GM19238 (cell line): ENCODE data around the gene GSG1.
"Not testable (repeated sequence)": the region's sequence is repeated elsewhere in the genome, so short reads cannot be mapped to it uniquely, and the experiment has no call there.

Source experiments
- DNase-seq: peaks from one replicate; pipeline ENCODE4 v3.0.0; 2011; ENCODE audit warnings: low spot score; ENCODE audit not compliant: insufficient read length

Gene GSG1

DNA sequence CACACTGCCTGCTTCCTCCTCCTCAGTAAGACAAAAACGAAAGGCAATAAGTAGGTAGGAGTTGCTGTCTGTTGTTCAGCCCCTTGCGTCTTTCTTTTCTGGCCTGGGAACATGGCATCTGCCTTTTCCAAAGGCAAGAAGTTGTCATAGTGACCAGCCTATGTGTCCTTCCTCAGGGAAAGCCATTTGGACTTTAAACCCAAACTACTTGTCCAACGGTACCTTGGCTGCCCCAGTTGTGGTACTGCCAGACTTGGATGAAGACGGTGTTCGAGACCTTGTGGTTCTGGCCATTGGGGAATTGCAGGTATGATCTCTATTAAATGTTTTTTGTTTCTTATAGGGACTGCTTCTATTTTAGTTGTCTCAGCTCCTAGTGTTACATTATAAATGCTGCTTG, 40.8 kb downstream of the GSG1 start:
- DNase-seq: no peak

DNA sequence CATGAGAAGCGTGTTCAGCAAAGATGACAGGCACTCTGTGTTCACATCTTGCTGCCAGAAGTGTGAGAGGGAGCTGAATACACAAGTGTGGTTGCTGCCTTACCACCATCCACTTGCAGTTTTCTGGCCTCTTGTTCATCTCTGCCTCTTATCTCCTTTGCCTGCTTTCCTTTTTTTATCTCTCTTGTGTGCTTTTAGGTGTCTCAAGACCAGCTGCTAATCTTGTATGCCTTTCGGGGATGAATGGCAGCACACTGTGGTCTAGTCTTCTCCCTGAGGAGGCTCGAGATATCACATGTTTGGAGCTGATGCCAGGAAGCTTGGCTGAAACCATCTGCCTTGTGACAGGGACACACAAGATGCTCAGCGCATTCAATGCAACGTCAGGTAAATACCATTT, 42.1 kb downstream of the GSG1 start:
- DNase-seq: no peak

DNA sequence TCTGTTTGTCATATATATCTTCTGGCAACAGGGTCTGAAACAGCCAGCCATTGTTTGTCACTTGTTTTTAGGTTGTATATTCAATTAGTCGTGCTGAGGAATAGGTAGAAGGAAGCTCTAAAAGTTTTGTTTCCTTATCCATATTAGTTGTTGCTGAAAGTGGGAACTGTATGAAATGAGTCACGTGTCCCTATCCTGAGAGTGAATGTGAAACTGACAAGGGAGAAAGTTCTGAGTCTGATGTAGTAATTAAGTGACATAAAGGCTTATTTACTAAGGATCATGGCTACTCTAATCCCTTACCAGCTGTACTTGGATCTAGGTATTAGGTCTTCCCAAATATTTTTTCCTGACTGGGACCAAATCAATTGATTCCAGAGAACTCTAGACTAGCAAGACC, 42.9 kb downstream of the GSG1 start:
- DNase-seq: no peak

DNA sequence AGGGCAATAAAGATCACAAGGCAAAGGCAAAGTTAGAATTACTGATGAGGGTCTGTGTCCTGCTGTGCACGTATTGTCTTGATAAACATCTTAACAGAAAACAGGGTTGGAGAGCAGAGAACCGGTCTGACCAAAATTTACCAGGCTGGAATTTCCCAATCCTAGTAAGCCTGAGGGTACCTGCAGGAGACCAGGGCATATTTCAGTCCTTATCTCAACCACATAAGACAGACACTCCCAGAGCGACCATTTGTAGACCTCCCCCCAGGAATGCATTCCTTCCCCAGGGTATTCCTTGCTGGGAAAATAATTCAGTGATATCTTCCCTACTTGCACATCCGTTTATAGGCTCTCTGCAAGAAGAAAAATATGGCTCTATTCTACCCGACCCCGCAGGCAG, 49.9 kb downstream of the GSG1 start:
- not testable (repeated sequence) for DNase-seq

DNA sequence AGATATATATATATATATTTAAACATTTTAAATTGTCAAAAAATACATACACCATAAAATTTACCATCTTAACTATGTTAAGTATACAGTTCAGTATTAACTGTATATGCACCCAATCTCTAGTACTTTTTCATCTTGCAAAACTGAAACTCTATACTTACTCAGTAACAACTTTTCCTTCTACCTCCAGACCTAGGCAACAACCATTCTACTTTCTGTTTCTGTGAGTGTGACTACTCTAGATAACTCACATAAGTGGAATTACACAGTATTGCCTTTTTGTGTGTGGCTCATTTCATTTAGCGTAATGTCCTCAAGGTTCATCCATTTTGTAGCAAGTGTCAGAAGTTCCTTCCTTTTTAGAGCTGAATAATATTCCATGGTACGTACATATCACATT, 51.0 kb downstream of the GSG1 start:
- no peak for DNase-seq

DNA sequence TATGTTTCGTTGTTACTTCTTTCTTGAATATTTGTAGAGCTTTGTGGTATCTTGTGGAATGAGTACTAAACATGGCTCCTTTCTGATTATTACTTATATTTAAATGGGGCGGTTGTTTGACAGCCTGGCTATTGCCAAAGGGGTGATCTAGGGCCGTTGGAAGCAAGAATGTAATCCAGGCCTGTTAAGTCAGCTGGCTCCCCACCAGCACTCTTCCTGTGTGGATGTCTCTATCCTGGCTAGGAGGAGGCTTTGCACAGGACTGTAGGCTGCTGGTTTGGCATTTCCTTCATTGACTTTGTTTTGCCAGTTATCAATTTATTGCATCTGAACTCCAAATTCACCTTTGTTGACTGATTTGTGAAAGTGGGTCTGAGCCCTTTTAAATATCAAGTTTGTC, 53.7 kb downstream of the GSG1 start:
- no peak for DNase-seq

DNA sequence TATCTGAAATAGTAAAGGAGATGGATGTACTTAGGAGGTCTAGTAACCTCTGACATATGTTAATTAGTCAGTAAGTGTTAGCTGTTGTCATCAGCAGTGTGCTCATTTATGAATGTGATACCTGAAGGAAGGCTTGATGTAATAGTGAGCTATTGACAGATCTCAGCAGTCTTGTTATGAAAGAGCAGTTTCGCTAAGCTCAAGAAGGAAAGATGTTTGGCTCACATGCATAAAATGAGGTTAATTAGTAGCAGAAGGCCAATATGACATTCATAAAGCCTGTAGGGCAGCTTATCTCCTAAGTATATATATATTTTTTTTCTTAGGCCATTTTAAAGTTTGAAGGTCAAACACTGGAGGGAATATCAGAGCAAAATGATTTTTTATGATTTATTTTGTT, 56.5 kb downstream of the GSG1 start:
- no peak for DNase-seq

DNA sequence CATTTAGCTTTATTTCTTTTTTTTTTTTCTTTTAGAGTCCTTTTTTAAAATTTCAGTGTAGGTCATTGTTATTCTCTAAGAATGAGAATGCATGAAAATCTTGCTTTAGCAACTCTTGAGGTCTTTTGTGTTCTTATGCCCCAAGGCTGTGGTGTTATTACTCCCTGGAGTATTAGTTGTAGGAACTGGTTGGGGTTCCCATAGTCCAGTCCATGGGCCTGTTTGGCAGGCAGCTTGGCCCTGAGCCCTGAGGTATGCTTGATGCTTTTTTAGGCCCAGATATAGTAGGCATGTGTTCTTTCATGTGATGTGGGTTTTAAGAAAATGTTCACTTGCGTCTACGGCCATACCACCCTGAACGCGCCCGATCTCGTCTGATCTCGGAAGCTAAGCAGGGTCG, 57.7 kb downstream of the GSG1 start:
- no peak for DNase-seq

DNA sequence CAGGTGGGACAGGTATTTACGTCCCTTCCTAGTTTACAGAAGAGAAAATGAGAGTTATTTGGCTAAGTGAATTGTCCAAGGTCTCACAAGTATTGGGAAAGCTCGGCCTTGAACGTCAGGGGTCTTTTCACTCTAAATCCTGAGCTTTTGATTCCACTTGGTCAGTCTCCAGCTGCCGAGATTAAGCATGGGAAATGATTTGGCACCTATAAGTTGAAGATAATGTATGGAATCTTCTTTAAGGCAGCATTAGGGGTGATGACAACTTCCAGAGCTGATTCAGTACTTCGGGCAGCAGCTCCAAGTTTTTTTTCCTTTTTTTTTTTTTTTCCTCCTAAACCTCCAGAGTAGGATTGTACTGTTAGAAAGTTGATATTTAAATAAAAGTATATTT, 58.6 kb downstream of the GSG1 start:
- DNase-seq: no peak

DNA sequence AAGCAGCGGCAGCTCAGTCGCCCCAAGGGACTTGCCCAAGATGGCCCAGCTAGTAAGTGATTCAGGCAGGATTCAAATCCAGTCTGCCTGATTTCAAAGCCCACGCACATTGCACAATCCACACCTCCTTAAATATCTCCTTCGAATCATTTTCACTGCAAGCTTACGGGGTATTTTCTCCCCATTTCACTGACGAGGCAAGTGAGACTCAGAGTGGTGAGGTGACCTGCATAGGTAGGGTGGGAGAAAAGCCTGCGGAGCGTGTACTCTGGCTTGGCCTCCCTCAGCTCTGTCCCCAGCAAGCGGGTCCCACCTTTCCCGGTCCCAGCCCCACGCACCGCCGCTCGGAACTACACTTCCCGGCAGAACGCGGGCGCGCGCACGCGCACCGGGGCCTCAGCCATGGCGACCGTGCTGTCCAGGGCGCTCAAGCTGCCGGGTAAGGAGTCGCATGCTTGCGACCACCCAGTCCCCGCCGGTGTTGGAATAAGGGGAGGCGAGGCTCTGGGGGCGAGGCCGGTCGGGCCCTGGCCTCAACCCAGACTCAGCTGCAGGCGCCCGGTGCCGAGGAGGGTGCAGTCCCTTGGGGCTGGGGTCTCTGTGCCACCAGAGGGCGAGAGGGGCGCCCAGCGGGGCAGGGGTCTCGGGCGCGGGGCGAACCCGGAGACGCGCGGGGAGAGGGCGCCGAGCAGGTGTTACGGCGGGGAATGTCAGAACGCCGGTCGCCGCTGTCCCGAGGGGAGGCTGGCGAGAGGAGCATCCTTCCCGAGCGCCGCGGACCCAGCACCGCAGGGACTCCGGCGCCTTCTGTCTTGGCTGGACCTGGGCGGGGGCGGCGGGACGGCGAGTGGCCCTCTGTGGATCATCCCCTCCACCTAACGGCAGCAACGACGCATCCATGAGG, 59.2 kb downstream of the GSG1 start, which contains the start of gene FAM234B:
TSS of gene FAM234B (plus strand) at position 380 of the 904 bp plus-strand sequence. CDS start at position 403, 23 bp downstream.
- peak; percentile 73 for DNase-seq

DNA sequence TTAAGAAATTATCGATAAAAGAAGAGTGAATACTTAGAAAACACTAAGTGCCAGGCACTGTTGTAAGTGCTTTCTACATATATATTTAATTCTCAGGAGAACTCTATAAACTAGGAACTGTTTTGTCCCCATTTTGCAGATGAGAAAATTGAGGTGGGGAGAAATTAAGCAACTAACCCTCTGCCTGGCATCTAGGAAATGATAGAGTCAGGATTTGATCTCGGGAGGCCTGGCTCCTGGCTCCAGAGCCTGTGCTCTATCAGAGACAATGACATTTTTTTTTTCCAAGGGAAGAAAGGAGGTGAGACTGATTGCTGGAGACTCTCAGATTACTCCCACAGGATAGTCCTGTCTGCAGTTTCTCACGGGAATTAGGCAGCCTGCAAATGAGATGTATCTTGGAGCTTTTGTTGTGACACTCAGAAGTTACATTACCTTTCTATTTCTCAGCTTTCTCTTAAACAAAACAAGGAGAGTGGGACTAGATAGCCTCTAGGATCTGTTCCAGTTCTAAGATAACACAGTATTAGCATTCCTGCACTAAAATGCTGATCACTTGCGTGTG, 60.7 kb downstream of the GSG1 start:
- DNase-seq: no peak

DNA sequence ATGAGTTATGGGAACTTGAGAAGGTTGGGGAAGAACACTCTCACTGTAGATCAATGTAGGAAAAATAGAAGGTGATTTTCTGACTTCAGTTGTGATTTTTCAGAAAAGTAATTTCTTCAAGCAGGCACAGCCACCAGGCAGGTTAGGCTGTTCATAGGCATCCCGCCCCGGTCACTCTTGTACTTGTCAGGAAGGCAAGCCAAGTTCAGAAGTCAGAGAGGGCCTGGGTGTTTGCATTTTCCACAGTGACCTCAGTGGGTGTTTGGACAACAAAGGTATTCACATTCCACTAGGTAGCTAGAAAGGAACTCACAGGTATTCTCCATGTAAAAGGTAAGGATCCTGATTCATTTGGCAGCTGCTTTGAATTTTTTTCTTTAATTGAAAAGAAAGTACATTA, 62.2 kb downstream of the GSG1 start:
- DNase-seq: no peak

DNA sequence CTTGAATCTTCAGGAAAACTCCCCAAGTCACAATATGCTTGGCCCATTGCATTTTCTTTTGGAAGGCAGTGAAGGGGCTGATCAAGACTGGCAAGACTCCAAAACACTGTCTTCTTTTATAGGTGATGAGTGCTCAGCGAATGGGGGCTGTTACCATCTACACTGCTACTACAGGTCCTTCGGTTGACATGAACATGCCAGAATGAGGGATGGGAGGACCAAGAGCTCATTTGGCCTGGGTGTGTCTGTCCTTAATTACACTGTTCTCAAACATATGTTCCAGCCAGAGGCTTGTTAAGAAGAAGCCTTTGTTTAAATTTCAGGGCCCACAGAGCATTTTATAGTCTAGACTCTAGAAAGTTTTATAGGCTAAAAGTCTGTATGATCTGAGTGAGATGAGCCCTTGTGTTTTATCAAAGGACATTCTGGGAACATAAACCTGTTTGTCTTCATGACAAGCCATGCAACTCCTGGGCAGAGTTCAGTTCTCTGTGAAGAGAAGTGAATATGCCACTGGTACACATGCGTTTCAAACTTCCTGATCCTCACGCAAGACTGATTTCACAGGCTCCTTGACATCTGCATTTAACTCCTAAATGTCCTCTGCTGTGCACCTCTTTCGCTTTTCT, 64.0 kb downstream of the GSG1 start:
- no peak for DNase-seq

DNA sequence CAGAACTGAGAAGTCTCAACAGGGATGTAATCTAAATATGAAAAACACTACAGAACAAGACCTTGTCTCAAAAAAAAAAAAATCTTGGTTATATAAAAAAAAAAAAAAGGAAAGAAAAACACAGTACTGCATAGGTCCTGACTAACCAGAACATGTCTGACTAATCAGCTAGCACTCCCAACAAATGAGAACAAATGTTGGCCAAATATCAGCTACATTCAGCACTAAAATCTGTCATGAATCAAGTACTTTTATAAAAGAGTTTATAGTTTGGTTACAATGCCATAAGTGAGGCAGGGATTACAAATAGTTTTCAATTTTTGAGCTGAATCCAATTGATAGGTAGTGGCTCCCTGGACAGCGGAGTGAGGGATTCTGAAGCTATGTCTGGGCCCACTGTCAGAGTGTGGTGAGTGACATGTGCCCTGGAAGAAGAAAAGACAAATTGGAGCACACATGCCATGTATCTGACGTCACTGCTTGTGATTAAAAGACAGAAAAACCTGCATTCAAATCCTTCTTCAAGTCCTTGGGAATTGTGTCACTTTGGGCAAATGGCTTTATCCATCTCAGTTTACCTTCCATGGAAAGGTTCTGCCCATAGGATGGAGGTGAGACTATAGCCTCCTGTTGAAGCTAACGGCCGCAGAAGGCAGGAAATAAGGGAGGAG, 64.8 kb downstream of the GSG1 start:
- no peak for DNase-seq

DNA sequence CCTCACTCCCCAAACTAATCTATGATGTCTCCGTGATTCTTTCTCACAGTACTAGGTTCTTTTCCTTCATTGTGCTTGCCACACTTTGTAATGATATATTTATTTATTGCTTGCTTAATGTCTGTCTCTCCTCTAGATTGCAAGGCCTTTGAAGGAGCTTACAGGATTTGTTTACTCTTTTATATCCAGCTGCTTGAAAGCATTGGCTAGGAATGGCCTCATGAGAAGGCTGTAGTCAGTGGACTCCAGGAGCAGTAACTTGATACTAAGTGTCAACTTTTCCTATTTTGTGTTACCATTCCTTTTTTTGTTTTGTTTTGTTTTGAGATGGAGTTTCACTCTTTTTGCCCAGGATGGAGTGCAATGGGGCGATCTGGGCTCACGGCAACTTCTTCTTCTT, 66.6 kb downstream of the GSG1 start:
- DNase-seq: no peak

DNA sequence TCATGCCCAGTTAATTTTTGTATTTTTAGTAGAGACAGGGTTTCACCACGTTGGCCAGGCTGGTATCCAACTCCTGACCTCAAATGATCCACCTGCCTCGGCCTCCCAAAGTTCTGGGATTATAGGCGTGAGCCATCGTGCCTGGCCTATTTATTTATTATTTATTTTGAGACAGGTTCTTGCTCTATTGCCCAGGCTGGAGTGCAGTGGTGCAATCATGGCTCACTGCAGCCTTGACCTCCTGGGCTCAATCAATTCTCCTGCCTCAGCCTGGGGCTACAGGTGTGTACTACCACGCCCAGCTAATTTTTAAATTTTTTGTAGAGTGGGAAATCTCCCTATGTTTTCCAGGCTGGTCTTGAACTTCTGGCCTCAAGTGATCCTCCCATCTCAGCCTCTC, 68.1 kb downstream of the GSG1 start:
- not testable (repeated sequence) for DNase-seq
